Kidney glomerular epithelial cell (primary cell): ENCODE measurements around the gene YPEL4.
"Not testable (repeated sequence)": the region's sequence is repeated elsewhere in the genome, so short reads cannot be mapped to it uniquely, and the experiment has no call there.

ENCODE experiments used
- DNase-seq: peaks from one replicate; lab custom pipeline; 2025; lab: John Stamatoyannopoulos, UW

The YPEL4 gene, protein sequence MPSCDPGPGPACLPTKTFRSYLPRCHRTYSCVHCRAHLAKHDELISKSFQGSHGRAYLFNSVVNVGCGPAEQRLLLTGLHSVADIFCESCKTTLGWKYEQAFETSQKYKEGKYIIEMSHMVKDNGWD

GRCh38 chr11:57649826-57650738, at the start of gene YPEL4:
TSS of gene YPEL4 (minus strand) at chr11:57649912. CDS start at chr11:57647107, 2,805 bp downstream.
- DNase-seq, result peak; percentile 57

- DNase-seq, result no peak
These were observed 49.2 kb upstream of the YPEL4 start for GRCh38 chr11:57698843-57699365.

DNA sequence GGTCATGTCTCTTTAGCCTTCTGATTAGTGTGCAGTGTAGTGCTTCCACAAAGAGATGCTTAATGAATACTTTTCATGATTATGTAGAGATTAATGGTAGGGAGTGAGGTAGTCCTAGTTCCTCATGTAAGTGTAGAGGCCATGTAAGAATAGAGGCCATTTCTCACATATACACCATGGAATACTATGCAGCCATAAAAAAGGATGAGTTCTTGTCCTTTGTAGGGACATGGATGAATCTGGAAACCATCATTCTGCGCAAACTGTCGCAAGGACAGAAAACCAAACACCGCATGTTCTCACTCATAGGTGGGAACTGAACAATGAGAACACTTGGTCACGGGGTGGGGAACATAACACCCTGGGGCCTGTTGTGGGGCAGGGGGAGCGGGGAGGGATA, 40.8 kb upstream of the YPEL4 start:
- not testable (repeated sequence) for DNase-seq

GRCh38 chr11:57681168-57681567, 31.5 kb upstream of the YPEL4 start:
- no peak for DNase-seq

DNA sequence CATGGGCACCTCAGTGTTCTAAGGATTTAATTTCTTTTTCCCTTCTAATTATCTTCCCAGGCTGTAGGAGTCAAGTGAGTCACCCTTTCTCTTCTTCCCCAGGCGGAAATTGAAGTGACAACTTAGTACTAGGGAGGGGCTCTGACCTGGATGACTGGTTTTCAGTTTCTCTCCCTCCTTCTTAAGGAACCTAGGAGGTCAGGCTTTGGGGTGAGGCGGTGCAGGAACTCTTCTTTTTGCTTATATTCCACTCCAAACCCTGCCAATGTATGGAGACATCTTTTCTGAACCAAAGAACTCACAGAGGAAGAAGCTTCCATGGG, 30.8 kb upstream of the YPEL4 start:
- DNase-seq, result peak; percentile 27

- no peak for DNase-seq
These were observed 29.7 kb upstream of the YPEL4 start for GRCh38 chr11:57679396-57679795.

GRCh38 chr11:57675176-57675941, 25.6 kb upstream of the YPEL4 start:
- DNase-seq, result no peak

GRCh38 chr11:57674251-57674650, 24.5 kb upstream of the YPEL4 start:
- peak; percentile 63 for DNase-seq

- DNase-seq, result no peak
These were observed 18.7 kb upstream of the YPEL4 start for GRCh38 chr11:57668434-57668782.

GRCh38 chr11:57667736-57668433, 18.2 kb upstream of the YPEL4 start, which contains the start of gene ZDHHC5:
TSS of gene ZDHHC5 (plus strand) at chr11:57668114. CDS start at chr11:57673091, 4,977 bp downstream.
- DNase-seq, result peak; percentile 99

GRCh38 chr11:57667117-57667735, 17.5 kb upstream of the YPEL4 start:
- DNase-seq, result peak; percentile 99

GRCh38 chr11:57663975-57664374, 14.3 kb upstream of the YPEL4 start:
- DNase-seq, result no peak

DNA sequence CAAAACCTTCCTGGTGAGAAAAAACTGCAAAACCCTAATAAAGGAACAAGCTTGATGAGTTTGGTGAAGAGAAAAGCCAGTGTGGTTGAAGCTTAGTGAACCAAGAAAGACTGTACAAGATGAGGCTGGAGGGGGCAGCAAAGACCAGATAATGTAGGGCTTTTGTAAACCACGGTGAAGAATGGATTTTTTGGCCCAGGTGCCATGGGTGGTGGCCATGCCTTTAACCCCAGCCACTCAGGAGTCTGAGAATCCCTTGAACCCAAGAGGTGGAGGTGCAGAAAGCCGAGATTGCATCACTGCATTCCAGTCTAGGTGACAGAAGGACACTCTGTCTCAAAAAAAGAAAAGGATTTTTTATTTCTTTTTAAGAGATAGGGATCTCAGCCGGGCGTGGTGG, 13.2 kb upstream of the YPEL4 start:
- DNase-seq, result no peak

- DNase-seq, result no peak
These were observed 10.0 kb upstream of the YPEL4 start for GRCh38 chr11:57659669-57660068.

GRCh38 chr11:57658023-57658361, 8.3 kb upstream of the YPEL4 start:
- no peak for DNase-seq

DNA sequence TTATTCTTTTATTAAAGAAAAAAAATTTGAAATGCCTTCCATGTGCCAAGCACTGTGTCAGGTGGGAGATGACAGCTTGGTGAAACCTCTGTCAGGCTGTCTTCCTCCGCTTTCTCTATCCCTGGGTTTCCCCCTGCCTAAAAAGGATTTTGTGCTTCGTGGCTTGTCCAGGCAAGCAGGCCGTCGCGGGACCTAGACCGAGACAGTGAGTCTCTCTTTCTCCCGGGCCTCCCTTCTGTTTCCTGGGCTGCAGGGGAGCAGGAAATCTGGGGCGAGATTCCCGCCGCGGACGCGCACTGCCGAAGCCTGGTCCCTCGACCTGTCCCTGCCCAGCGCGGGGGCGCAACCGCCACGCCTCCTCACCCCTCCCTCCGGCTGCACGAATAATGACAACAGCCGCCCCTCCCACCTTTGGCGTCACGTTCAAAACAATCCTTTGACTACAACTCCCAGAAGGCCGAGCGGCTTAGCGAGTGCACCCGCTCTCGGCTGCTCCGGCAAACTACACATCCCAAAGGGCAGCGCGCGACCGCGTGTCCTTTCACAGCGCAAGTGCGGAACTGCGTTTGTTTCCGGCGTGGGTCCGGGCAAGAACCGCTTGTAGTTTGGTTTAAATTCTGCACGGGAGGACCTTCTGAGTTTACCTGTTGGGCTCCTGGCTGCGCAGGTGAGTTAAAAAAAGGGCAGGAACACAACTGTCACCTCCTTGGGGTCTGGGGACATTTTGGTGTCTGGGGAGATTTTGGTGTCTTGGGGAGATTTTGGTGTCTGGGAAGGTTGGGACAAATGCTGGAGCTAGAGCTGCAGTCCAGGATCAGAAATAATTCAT, 7.7 kb upstream of the YPEL4 start, which contains the start of gene CLP1:
TSS of gene CLP1 (plus strand) at position 569 of the 829 bp plus-strand sequence. CDS start 1,715 bp downstream, outside the sequence.
- DNase-seq, result peak; percentile 98

DNA sequence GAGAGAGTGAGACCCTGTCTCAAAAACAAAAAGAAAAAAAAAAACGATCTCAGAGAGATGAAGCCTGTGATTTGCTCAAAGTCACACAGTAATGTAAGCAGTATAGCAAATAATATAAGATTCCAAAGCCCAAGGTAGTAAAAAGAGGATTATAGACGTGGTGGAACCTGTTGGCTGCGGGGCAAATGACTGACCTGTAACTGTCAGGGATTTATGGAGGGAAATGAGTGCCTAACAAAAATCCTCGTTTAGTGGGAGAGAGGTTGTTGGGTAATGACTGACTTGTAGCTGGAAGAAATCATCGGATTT, 7.1 kb upstream of the YPEL4 start:
- DNase-seq, result no peak

GRCh38 chr11:57653163-57653562, 3.5 kb upstream of the YPEL4 start:
- no peak for DNase-seq

- no peak for DNase-seq
These were observed 3.0 kb upstream of the YPEL4 start for GRCh38 chr11:57652662-57653061.

DNA sequence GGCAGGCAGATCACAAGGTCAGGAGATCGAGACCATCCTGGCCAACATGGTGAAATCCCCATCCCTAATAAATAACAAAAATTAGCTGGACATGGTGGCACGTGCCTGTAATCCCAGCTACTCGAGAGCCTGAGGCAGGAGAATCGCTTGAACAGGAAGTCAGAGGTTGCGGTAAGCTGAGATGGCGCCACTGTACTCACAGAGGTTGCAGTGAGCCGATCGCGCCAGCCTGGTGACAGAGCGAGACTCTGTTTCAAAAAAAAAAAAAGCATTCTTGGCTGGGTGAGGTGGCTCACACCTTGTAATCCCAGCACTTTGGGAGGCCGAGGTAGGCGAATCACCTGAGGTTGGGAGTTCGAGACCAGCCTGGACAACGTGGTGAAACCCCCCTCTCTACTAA, 2.5 kb upstream of the YPEL4 start:
- not testable (repeated sequence) for DNase-seq

GRCh38 chr11:57651408-57651807, 1.7 kb upstream of the YPEL4 start:
- no peak for DNase-seq
